H1 (cell line): ENCODE measurements around the gene TLNRD1. TPM values are rescaled to one million over a fixed set of nuclear protein-coding genes. Genes with fewer than 3 reads are reported as not detected.

Experiments
- CTCF ChIA-PET: fragments of 300-600 bp; sonication (Branson Sonifier 250); formaldehyde crosslinking; loops from one replicate; lab custom pipeline; 2021; ENCODE audit not compliant: partially characterized antibody; lab: Charles Lee
- POLR2A ChIA-PET: fragments of 300-600 bp; sonication (Branson Sonifier 250); formaldehyde crosslinking; loops from one replicate; lab custom pipeline; 2021; ENCODE audit warnings: inconsistent platforms; ENCODE audit not compliant: partially characterized antibody; lab: Charles Lee
- DNase-seq, 2 experiments: peaks; one replicate each; pipeline versions ENCODE4 v3.0.0 to v3.0.0-alpha.2; 2010 to 2022; ENCODE audit warnings: low spot score in 2 of 2, low read depth in 1 of 2, mixed read lengths in 1 of 2
- FAIRE-seq: peaks from 2 replicates; lab custom pipeline; 2011; peaks lifted over from hg19 to GRCh38; lab: Jason Lieb, UNC
- H2AFZ ChIP-seq: 2 replicates; pipeline ENCODE4 v1.8.1; 2012; ENCODE audit warnings: low read length, inconsistent platforms
- H2AK5ac ChIP-seq: 2 replicates; pipeline ENCODE4 v1.6.1; 2013; ENCODE audit warnings: low read depth, low read length
- H2BK120ac ChIP-seq: replicated peaks from 2 replicates; pipeline ENCODE3; 2013; ENCODE audit warnings: low read depth, low read length, inconsistent platforms
- H2BK12ac ChIP-seq: 2 replicates; pipeline ENCODE4 v1.6.1; 2013; ENCODE audit warnings: low read depth, low read length
- H2BK15ac ChIP-seq: 2 replicates; pipeline ENCODE4 v1.6.1; 2013; ENCODE audit warnings: low read length
- H2BK20ac ChIP-seq: 2 replicates; pipeline ENCODE4 v1.6.1; 2013; ENCODE audit warnings: low read length
- H2BK5ac ChIP-seq: 2 replicates; pipeline ENCODE4 v1.6.1; 2013; ENCODE audit warnings: low read depth, low read length
- H3K14ac ChIP-seq: 2 replicates; pipeline ENCODE4 v1.6.1; 2013; ENCODE audit warnings: inconsistent platforms; ENCODE audit not compliant: insufficient read length
- H3K18ac ChIP-seq: 2 replicates; pipeline ENCODE4 v1.6.1; 2013; ENCODE audit warnings: low read length; ENCODE audit errors: extremely low read depth
- H3K23ac ChIP-seq: 2 replicates; pipeline ENCODE4 v1.6.1; 2013; ENCODE audit warnings: inconsistent platforms; ENCODE audit not compliant: insufficient read length
- H3K23me2 ChIP-seq: 2 replicates; pipeline ENCODE4 v1.6.1; 2013; ENCODE audit warnings: low read depth, low read length
- H3K27ac ChIP-seq: 2 replicates; pipeline ENCODE4 v1.6.1; 2011; ENCODE audit warnings: low read depth, low read length, inconsistent platforms
- H3K27me3 ChIP-seq, 4 experiments: replicated peaks in 1 of 4; 1 replicate in 1 of 4; 2 replicates in 3 of 4; pipeline versions ENCODE4 v1.6.1 to v1.8.1; 2011 to 2013; ENCODE audit warnings: low read length in 3 of 4, mild to moderate bottlenecking in 3 of 4, inconsistent platforms in 2 of 4, mixed read lengths in 2 of 4, moderate library complexity in 1 of 4; ENCODE audit not compliant: control insufficient read depth in 3 of 4, insufficient read depth in 3 of 4; ENCODE audit errors: extremely low read depth in 1 of 4
- H3K36me3 ChIP-seq, 4 experiments: 2 replicates each; pipeline versions ENCODE4 v1.6.1 to v1.8.1; 2011 to 2013; ENCODE audit warnings: mild to moderate bottlenecking in 4 of 4, low read length in 3 of 4, moderate library complexity in 2 of 4, control low read depth in 1 of 4, inconsistent platforms in 1 of 4; ENCODE audit not compliant: insufficient read depth in 4 of 4, control insufficient read depth in 2 of 4
- H3K4ac ChIP-seq: replicated peaks from 2 replicates; pipeline ENCODE3; 2013; ENCODE audit warnings: low read length, low read depth, mixed read lengths, inconsistent platforms; ENCODE audit not compliant: insufficient read length
- H3K4me1 ChIP-seq, 4 experiments: replicated peaks in 1 of 4; 1 replicate in 1 of 4; 2 replicates in 3 of 4; pipeline versions ENCODE4 v1.6.1 to v1.8.1; 2011 to 2013; ENCODE audit warnings: low read length in 3 of 4, inconsistent platforms in 2 of 4, mixed read lengths in 1 of 4; ENCODE audit not compliant: insufficient read depth in 4 of 4, control insufficient read depth in 3 of 4
- H3K4me2 ChIP-seq, 2 experiments: 2 replicates each; pipeline versions ENCODE4 v1.6.1 to v1.8.1; 2011 to 2013; ENCODE audit warnings: low read depth in 2 of 2, low read length in 2 of 2, control low read depth in 1 of 2, inconsistent platforms in 1 of 2, mild to moderate bottlenecking in 1 of 2; ENCODE audit not compliant: insufficient read depth in 1 of 2
- H3K4me3 ChIP-seq, 4 experiments: fragments of 200-600, 300-600 bp in 1 of 4; sonication (generic), shearing (Covaris generic), sonication (Bioruptor Twin) in 1 of 4; 2 replicates each; pipeline versions ENCODE4 v1.5.1 to v1.8.1; 2011 to 2016; ENCODE audit warnings: low read length in 4 of 4, low read depth in 3 of 4, control low read depth in 2 of 4, inconsistent platforms in 2 of 4, mild to moderate bottlenecking in 2 of 4, mixed read lengths in 1 of 4, moderate library complexity in 1 of 4; ENCODE audit not compliant: insufficient read depth in 2 of 4; ENCODE audit errors: extremely low read depth in 1 of 4
- H3K56ac ChIP-seq: replicated peaks from 2 replicates; pipeline ENCODE3; 2013; ENCODE audit warnings: low read depth, mild to moderate bottlenecking, mixed read lengths, low read length, inconsistent platforms; ENCODE audit not compliant: insufficient read length
- H3K79me1 ChIP-seq: 2 replicates; pipeline ENCODE4 v1.6.1; 2013; ENCODE audit warnings: low read depth, low read length, control low read depth
- H3K79me2 ChIP-seq, 2 experiments: 2 replicates each; pipeline versions ENCODE4 v1.6.1 to v1.8.1; 2012 to 2013; ENCODE audit warnings: low read length in 2 of 2, mild to moderate bottlenecking in 2 of 2, inconsistent platforms in 1 of 2; ENCODE audit not compliant: insufficient read depth in 2 of 2, control insufficient read depth in 1 of 2
- H3K9ac ChIP-seq, 4 experiments: replicated peaks in 1 of 4; 1 replicate in 1 of 4; 2 replicates in 3 of 4; pipeline versions ENCODE4 v1.6.1 to v1.8.1; 2011 to 2013; ENCODE audit warnings: low read depth in 3 of 4, low read length in 3 of 4, control low read depth in 2 of 4, mild to moderate bottlenecking in 2 of 4, moderate library complexity in 2 of 4, inconsistent platforms in 1 of 4; ENCODE audit errors: extremely low read depth in 1 of 4
- H3K9me3 ChIP-seq, 2 experiments: 2 replicates each; pipeline versions ENCODE4 v1.6.1 to v1.8.1; 2012 to 2013; ENCODE audit warnings: mild to moderate bottlenecking in 2 of 2, moderate library complexity in 2 of 2, control low read depth in 1 of 2, inconsistent platforms in 1 of 2, low read depth in 1 of 2, low read length in 1 of 2, mixed read lengths in 1 of 2; ENCODE audit not compliant: insufficient read depth in 2 of 2
- H4K20me1 ChIP-seq, 2 experiments: replicated peaks in 1 of 2; 2 replicates each; pipeline versions ENCODE3 to v1.8.1; 2011 to 2013; ENCODE audit warnings: inconsistent platforms in 2 of 2, low read length in 2 of 2, mild to moderate bottlenecking in 1 of 2; ENCODE audit not compliant: insufficient read depth in 2 of 2, control insufficient read depth in 1 of 2
- H4K5ac ChIP-seq: 2 replicates; pipeline ENCODE4 v1.6.1; 2013; ENCODE audit warnings: low read length, low read depth, mixed read lengths, inconsistent platforms; ENCODE audit not compliant: insufficient read length
- H4K8ac ChIP-seq: 2 replicates; pipeline ENCODE4 v1.8.0; 2013; ENCODE audit warnings: mild to moderate bottlenecking, moderate library complexity, low read length, inconsistent platforms; ENCODE audit not compliant: insufficient read depth; ENCODE audit errors: extremely low read depth
- H4K91ac ChIP-seq: replicated peaks from 2 replicates; pipeline ENCODE3; 2013; ENCODE audit warnings: low read length, mixed read lengths, inconsistent platforms; ENCODE audit not compliant: insufficient read length
- CREB1 ChIP-seq: IDR thresholded peaks from 2 replicates; pipeline ENCODE4 v1.6.1; 2012; ENCODE audit warnings: inconsistent platforms
- EGR1 ChIP-seq: IDR thresholded peaks from 2 replicates; pipeline ENCODE4 v1.6.1; 2011; ENCODE audit warnings: low read depth, low read length, borderline replicate concordance
- GABPA ChIP-seq: IDR thresholded peaks from 2 replicates; pipeline ENCODE4 v1.6.1; 2011; ENCODE audit warnings: mild to moderate bottlenecking, low read length, moderate library complexity, borderline replicate concordance; ENCODE audit not compliant: insufficient read depth
- GTF2F1 ChIP-seq: IDR thresholded peaks from 2 replicates; pipeline ENCODE4 v1.6.1; 2012; ENCODE audit warnings: low read depth, low read length, improper control_type of control experiment, borderline replicate concordance
- KDM5A ChIP-seq: fragments of 200-600 bp; IDR thresholded peaks from 2 replicates; pipeline ENCODE4 v1.7.1; 2012; ENCODE audit warnings: mild to moderate bottlenecking, low read length, inconsistent platforms, mixed read lengths
- RBBP5 ChIP-seq: IDR thresholded peaks from 2 replicates; pipeline ENCODE4 v1.7.1; 2012; ENCODE audit warnings: low read depth, mild to moderate bottlenecking, inconsistent platforms, low read length, moderate library complexity, borderline replicate concordance
- RNF2 ChIP-seq: fragments of 200-900, 300-1000 bp; sonication (generic); IDR thresholded peaks from 2 replicates; pipeline ENCODE4 v1.7.1; 2016; ENCODE audit warnings: borderline replicate concordance, low read depth, mild to moderate bottlenecking, antibody characterized with exemption, low read length; ENCODE audit not compliant: poor library complexity, severe bottlenecking; ENCODE audit errors: missing control alignments
- SIN3A ChIP-seq, 2 experiments: IDR thresholded peaks in 1 of 2; conservative IDR thresholded peaks in 1 of 2; 2 replicates each; pipeline ENCODE4 v1.6.1; 2011 to 2012; ENCODE audit warnings: low read length in 2 of 2, improper control_type of control experiment in 1 of 2, low read depth in 1 of 2, mild to moderate bottlenecking in 1 of 2
- SP1 ChIP-seq: IDR thresholded peaks from 2 replicates; pipeline ENCODE4 v1.6.1; 2011; ENCODE audit warnings: low read depth, low read length
- SP2 ChIP-seq: IDR thresholded peaks from 2 replicates; pipeline ENCODE4 v1.6.1; 2012; ENCODE audit warnings: mild to moderate bottlenecking, low read length, inconsistent platforms
- SP4 ChIP-seq: IDR thresholded peaks from 2 replicates; pipeline ENCODE4 v1.6.1; 2012; ENCODE audit warnings: low read length, inconsistent platforms
- TAF1 ChIP-seq: IDR thresholded peaks from 2 replicates; pipeline ENCODE4 v1.6.1; 2011; ENCODE audit warnings: mild to moderate bottlenecking, low read depth, low read length
- TCF12 ChIP-seq: IDR thresholded peaks from 2 replicates; pipeline ENCODE4 v1.6.1; 2011; ENCODE audit warnings: low read depth, mild to moderate bottlenecking, low read length
- WGBS, 2 experiments: shearing (Covaris generic) in 1 of 2; methylation state at CpG; one replicate each; pipeline versions ENCODE4 v1.1.6 to v1.1.7; 2013 to 2015; ENCODE audit warnings: low lambda C conversion rate in 2 of 2, mixed read lengths in 2 of 2, inconsistent platforms in 1 of 2, low coverage in 1 of 2, missing lambda C conversion rate in 1 of 2; ENCODE audit not compliant: insufficient replicate concordance in 2 of 2, insufficient coverage in 1 of 2, insufficient read length in 1 of 2; ENCODE audit errors: extremely low coverage in 1 of 2, missing lambda C conversion rate in 1 of 2; 5-methylcytosine and 5-hydroxymethylcytosine counted together
- polyA plus RNA-seq, 7 experiments: library from polyadenylated mRNA; depleted of rRNA in 3 of 7; stranded (reverse) in 5 of 7; unstranded in 2 of 7; fragments of >200 nt in 5 of 7; fragments of 200-250 nt in 2 of 7; gene quantifications; 1 replicate in 5 of 7; 2 replicates in 1 of 7; 4 replicates in 1 of 7; pipeline versions ENCODE4 v1.2.1 to v1.2.3, GENCODE V29; 2011 to 2013; ENCODE audit warnings: missing spikeins in 2 of 7, mixed read lengths in 2 of 7
- total RNA-seq: library from RNA; stranded (reverse); fragmentation: NEBNext Ultra II Directional; extraction: Animal tissue kit (Norgen Biotek cat#: 25700); gene quantifications from 2 replicates; pipeline ENCODE4 v1.2.1, GENCODE V29; 2021
- TF ChIP-seq, protein P1 (sequence below): IDR thresholded peaks from 2 replicates; pipeline ENCODE4 v1.6.1; 2012; ENCODE audit warnings: inconsistent platforms

TLNRD1 gene
- total and polyA plus RNA-seq, 2 of the 8 experiments (the other 6 are each of a cell fraction or from before 2014, with no cell fraction given): 12.2 to 20.5 TPM

DNA sequence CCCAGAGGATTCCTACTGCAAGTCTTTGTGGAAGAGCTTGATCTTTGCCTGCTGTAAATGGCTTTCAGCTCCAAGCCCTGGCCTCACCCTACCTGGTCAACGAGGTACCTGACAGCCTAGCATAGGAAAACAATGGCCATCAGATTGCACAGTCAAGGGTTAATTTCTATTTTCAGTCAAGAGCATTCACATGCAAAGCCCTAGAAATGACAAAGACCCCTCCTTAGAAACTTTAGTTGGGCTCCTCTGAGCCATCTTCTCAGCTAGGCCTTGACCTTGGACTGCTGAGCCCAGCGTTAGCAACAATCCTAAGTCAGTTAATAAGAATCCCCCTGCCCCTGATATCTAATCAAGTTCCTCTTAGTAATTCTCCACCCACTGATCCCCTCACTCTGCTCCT lies 29.6 kb upstream of the TLNRD1 start:
- H3K4me1 ChIP-seq: peaks cover 13 to 30% (median 21%) of the 10 kb centered on the region in 4 experiments
- H3K27me3 ChIP-seq: no peaks in the 10 kb centered on the region
- peaks cover 7% of the 10 kb centered on the region for H3K79me1 ChIP-seq
- DNase-seq: peak in 1 of 2 experiments; percentile 39
- 54% methylated on average over 2 of the region's 2 CpGs; no CpG with 5 or more reads in 1 of the 2 experiments for WGBS, 2 experiments
- POLR2A ChIA-PET: interaction anchor here (1.4 kb wide), 1 partner anchor 14 kb away, joined by 4 read pairs; no protein-coding TSS in a partner anchor
- no peak overlapping the region for H2BK120ac ChIP-seq
- FAIRE-seq: no peak
- no peak overlapping the region for H2BK12ac ChIP-seq
- H2BK15ac ChIP-seq: no peak overlapping the region
- no peak overlapping the region for H3K9ac ChIP-seq
- CTCF ChIA-PET: interaction anchor here (1.0 to 5.9 kb wide), 14 partner anchors 9 to 517 kb away, joined by 3 to 94 read pairs (median 11); partner anchors contain the start of gene CEMIP
- peak overlapping the region; percentile 36 to 43; a peak in 2 of 4 replicates for H3K4me2 ChIP-seq
- no peaks in the 10 kb centered on the region for H3K23me2 ChIP-seq
- no peak overlapping the region for H3K18ac ChIP-seq
- no peak overlapping the region for H3K4ac ChIP-seq
- H2AFZ ChIP-seq: no peak overlapping the region
- H4K8ac ChIP-seq: no peak overlapping the region
- H3K56ac ChIP-seq: no peak overlapping the region
- H4K20me1 ChIP-seq: peaks cover 0 to 8% of the 10 kb centered on the region in 2 experiments
- no peak overlapping the region for H3K4me3 ChIP-seq
- no peak overlapping the region for H3K14ac ChIP-seq
- no peak overlapping the region for H3K27ac ChIP-seq
- H2BK5ac ChIP-seq: no peak overlapping the region
- H2BK20ac ChIP-seq: no peak overlapping the region; the same call in 1 of the 2 replicates
- H4K5ac ChIP-seq: no peak overlapping the region
- no peak overlapping the region for H2AK5ac ChIP-seq
- peaks cover 0 to 17% of the 10 kb centered on the region in 2 experiments; a peak in 2 of 4 replicates for H3K79me2 ChIP-seq
- H4K91ac ChIP-seq: no peak overlapping the region
- H3K36me3 ChIP-seq: peaks cover 0 to 3% (median 0%) of the 10 kb centered on the region in 4 experiments; a peak in 1 of 8 replicates
- H3K9me3 ChIP-seq: no peaks in the 10 kb centered on the region
- H3K23ac ChIP-seq: no peak overlapping the region
- TF ChIP-seq SP1 (no peak), TAF1 (no peak), RNF2 (no peak), TCF12 (no peak), RBBP5 (no peak), KDM5A (no peak), SP2 (no peak), GABPA (no peak), CREB1 (no peak), EGR1 (no peak), SIN3A (conservative IDR thresholded peaks at IDR 0.05 in 1 of 2, IDR thresholded peaks at IDR 0.05 in 1 of 2; ENCODE audit: low read depth in 1 of 2, low read length in 2 of 2) (no peak), SP4 (no peak), GTF2F1 (no peak)
- TF ChIP-seq, protein P1, sequence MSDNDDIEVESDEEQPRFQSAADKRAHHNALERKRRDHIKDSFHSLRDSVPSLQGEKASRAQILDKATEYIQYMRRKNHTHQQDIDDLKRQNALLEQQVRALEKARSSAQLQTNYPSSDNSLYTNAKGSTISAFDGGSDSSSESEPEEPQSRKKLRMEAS: no peak
